ENCODE data around the gene LRRC40.
"Not testable (repeated sequence)": the region's sequence is repeated elsewhere in the genome, so short reads cannot be mapped to it uniquely, and the experiment has no call there.

The LRRC40 gene

DNA sequence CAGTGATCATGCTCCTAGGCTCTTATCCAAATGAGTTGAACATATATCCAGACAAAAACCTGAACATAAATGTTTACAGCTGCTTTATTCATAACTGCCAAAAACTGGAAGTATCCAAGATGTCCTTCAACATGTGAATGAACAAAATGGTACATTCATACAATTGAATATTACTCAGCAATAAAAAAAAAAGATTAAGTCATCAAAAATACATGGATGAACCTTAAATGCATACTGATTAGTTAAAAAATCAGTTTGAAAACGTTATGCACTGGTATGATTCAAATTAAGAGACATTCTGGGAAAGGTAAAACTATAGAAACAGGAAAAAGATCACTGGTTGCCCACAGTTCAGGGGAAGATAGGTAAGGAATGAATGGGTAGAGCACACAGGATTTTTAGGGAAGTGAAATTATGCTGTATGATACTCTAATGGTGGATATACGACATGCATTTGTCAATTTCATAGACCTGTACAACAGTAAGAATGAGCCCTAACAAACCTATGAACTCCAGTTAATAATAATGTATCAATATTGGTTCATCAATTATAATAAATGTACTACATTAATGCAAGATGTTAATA is 3.1 kb downstream of the LRRC40 start:
- DNase-seq (ENCODE audit: low spot score): no peak

- no peak for DNase-seq (ENCODE audit: low spot score)
These were observed 5.3 kb downstream of the LRRC40 start for GRCh38 chr1:70200065-70200464.

GRCh38 chr1:70196333-70196732 is 9.0 kb downstream of the LRRC40 start:
- no peak for DNase-seq (ENCODE audit: low spot score)

GRCh38 chr1:70195342-70195741 is 10.0 kb downstream of the LRRC40 start:
- DNase-seq (ENCODE audit: low spot score): no peak

- DNase-seq (ENCODE audit: low spot score): no peak
These were observed 10.8 kb downstream of the LRRC40 start for GRCh38 chr1:70194601-70195000.

- not testable (repeated sequence) for DNase-seq (ENCODE audit: low spot score)
These were observed 12.9 kb downstream of the LRRC40 start for GRCh38 chr1:70192446-70192845.

GRCh38 chr1:70190180-70190579 is 15.2 kb downstream of the LRRC40 start:
- no peak for DNase-seq (ENCODE audit: low spot score)

GRCh38 chr1:70188522-70188921 is 16.9 kb downstream of the LRRC40 start:
- DNase-seq (ENCODE audit: low spot score): no peak

GRCh38 chr1:70185181-70185580 is 20.2 kb downstream of the LRRC40 start:
- DNase-seq (ENCODE audit: low spot score): not testable (repeated sequence)

DNA sequence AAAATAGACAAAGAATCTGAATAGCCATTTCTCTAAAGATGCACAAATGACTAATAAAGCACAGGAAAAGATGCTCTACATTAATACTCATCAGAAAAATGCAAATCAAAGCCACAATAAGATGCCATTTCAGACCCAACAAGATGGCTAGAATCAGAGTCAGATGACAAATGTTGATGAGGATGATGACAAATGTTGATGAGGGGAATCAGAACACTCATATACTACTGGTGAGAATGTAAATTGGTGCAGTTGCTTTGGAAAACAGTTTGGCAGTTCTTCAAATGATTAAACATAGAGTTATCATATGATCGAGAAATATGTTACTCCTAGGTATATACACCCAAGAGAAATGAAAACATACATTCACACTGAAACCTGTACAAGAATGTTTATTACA is 33.9 kb downstream of the LRRC40 start:
- no peak for DNase-seq (ENCODE audit: low spot score)

DNA sequence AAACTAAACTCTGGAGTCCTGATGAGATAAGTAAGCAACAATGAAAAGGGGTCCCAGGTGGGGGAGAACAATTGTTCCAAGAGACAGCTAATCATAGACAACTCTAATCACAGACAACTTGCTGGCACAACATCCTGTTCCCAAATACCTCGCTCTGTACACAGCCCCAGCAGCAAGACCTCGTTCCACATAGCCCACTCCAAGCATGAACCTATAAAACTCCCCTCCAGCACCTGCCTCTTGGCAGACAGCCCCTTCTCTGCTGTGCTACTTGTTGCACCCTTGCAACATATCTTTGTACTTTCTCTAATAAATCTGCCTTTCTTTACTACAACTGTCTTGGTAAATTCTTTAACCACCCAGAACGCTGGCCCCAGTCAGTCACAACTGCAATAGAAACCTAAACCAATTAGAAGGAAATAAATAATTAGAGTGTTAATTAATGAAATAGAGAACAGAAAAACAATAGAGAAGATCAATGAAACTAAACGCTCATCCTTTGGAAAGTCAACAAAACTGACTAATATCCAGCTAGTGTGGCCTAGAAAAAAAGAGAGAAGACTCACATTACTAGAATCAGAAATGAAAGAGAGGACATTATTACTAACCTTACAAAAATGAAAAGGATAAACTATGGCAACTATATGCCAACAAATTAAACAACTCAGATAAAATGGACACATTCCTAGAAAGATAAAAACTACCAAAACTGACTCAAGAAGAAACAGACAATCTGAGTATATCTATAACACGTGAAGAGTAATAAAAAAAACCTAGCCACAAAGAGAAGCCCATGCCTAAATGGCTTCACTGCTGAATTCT is 36.1 kb downstream of the LRRC40 start:
- DNase-seq (ENCODE audit: low spot score): no peak

GRCh38 chr1:70168283-70168682 is 37.1 kb downstream of the LRRC40 start:
- no peak for DNase-seq (ENCODE audit: low spot score)

DNA sequence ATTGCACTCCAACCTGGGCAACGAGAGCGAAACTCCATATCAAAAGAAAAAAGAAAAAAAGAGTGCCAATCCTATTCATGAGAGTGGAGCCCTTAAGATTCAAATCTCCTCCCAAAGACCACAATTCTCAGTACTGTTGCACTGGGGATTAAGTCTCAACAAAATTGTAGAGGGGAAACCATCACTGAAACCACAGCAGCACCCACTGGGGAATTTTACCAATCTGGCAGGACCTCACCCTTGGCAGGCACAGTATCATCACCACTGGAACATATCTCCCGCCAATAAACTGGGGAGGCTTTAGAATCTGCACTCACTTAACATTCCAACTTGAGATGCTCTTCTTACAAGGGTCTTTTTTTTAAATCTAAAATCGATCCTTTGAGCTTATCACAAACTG is 41.0 kb downstream of the LRRC40 start:
- DNase-seq (ENCODE audit: low spot score): no peak

DNA sequence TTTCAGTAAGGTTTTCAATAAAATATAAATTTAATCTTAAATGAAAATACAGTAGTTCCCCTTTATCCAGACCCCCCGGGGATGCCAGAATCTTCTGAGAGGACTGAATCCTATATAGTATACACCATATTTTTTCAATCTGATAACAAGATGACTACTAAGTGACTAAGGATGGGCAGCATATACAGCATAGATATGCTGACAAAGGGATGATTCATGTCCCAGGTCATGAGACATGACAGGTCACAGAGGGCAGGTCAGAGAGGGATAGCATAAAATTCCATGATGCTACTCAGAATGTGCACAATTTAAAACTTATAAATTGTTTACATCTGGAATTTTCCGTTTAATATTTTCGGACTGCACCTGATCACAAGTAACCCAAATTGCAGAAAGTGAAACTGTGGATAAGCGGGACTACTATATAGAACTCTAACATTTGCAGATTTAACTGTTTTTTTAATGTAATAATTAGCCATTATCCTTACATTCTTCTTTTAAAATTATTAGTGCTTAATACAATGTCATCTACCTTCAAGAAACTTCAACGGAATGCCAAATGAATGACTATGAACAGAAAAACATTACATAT is 48.8 kb downstream of the LRRC40 start:
- DNase-seq (ENCODE audit: low spot score): no peak

DNA sequence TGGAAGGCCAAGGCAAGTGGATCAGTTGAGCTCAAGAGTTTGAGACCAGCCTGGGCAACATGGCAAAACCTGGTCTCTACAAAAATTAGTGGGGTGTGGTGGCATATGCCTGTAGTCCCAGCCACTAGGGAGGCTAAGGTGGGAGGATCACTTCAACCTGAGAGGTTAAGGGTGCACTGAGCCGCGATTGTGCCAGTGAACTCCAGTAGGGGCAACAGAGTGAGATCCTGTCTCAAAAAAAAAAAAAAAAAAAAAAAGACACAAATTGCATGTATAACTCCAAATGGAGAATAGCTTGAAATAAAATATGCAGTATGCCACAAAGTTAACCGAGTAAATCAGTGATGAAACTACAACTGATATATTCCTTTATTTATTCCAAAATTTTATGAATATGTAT is 51.6 kb downstream of the LRRC40 start:
- DNase-seq (ENCODE audit: low spot score): no peak

DNA sequence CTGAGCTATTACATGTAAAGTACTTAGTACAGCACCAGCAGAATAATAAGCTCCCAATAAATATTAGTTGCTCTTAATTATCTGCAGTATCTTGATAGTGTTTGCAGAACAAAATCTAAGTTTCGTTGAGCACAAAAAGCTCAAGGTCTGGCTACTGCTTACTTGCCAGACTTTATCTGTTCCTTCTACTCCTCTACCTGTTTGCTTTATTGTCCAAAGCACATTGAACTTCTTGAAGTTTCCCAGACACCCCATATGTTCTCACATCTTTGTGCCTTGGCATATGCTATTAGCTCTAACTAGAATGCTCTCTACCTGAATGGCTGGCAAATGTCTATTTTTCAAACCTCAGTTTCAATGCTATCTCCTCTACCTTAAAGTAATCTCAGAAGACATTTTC is 54.9 kb downstream of the LRRC40 start:
- DNase-seq (ENCODE audit: low spot score): no peak

DNA sequence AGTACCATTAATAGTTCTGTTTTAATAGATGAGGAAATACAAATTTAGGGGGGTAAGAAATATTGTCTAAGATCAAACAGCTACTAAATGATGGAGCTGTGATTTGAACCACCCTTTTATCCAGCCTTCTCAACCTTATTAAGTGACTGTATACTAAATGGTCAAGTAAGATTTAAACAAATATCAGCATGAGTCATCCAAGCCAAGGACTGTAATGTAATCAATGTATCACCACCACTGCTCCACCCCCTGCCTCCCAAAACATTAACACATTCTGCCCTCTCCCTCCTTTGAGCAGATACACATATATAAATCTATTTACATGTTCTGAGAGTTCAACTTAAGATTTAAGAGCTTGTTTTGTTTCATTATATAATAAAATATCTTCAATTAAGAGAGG is 58.9 kb downstream of the LRRC40 start:
- no peak for DNase-seq (ENCODE audit: low spot score)

GRCh38 chr1:70143048-70143659 is 62.2 kb downstream of the LRRC40 start:
- DNase-seq (ENCODE audit: low spot score): peak; percentile 45

DNA sequence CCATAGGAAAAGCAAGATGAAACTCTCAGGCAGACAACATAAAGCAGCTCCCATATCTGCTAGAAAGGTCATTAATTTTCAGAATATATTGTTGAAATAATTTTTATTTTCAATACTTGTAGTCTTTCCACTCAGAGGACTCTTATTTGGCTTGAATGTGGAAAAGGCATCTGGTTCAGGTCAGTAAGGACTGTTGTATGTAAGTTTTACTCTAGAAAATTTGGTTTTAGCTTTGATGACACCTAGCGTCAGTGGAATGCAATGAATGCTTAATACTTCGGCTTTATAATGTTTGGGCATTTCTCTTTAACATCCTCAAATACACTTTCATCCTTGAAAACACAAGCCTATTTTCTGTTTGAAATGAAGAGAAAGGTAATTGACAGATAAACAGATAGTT is 63.3 kb downstream of the LRRC40 start:
- DNase-seq (ENCODE audit: low spot score): peak; percentile 27

GRCh38 chr1:70140894-70141293 is 64.5 kb downstream of the LRRC40 start:
- no peak for DNase-seq (ENCODE audit: low spot score)

DNA sequence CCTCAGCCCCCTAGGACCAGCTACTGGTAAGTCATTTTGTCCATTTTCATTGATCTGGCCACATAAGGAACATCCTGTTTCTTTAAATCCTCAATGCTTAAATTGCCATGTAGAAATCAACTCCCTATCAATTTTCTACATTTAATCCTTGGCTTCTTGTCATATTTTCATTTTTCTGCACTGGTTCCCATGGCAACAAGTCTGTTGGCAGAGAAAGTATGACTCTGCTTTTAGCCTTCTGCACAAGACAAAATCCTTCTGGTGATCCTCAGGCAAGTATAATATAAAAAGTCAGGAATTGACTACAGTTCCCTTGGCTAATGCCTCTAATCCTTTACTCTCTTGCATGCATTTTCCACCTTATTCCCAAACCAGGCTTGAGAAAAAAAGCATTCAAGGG is 65.0 kb downstream of the LRRC40 start:
- peak; percentile 54 for DNase-seq (ENCODE audit: low spot score)

DNA sequence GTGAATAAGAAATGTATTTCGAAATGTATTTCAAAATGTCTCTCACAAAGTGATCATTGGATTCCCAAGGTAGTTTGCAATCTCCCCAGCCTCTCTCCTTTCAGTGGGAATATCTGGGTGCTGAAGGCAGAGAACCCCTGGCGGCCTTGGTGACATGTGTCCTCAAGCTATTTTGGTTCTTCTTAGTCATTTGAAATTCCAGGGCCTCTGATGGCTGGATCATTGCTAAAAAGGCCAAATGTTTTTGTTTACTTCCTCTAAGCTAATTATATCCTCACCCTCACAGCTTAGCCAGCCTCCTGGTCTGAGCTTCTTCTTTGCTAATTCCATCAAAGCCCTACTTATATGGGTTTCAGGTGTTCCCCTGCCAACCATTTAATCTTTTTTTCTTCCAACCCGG is 71.2 kb downstream of the LRRC40 start:
- peak; percentile 17 for DNase-seq (ENCODE audit: low spot score)

GRCh38 chr1:70117046-70117445 is 88.3 kb downstream of the LRRC40 start:
- DNase-seq (ENCODE audit: low spot score): no peak

Measured in AG20443 (cell line).